ENCODE results near the gene CXXC1.
A peak's percentile ranks its signal among the peaks of the same experiment; 100 is the strongest.

- TF ChIP-seq MAX (IDR thresholded peaks at IDR 0.05), result peak; percentile 41; the same call in 1 of the 2 replicates
- TF ChIP-seq, protein P1, sequence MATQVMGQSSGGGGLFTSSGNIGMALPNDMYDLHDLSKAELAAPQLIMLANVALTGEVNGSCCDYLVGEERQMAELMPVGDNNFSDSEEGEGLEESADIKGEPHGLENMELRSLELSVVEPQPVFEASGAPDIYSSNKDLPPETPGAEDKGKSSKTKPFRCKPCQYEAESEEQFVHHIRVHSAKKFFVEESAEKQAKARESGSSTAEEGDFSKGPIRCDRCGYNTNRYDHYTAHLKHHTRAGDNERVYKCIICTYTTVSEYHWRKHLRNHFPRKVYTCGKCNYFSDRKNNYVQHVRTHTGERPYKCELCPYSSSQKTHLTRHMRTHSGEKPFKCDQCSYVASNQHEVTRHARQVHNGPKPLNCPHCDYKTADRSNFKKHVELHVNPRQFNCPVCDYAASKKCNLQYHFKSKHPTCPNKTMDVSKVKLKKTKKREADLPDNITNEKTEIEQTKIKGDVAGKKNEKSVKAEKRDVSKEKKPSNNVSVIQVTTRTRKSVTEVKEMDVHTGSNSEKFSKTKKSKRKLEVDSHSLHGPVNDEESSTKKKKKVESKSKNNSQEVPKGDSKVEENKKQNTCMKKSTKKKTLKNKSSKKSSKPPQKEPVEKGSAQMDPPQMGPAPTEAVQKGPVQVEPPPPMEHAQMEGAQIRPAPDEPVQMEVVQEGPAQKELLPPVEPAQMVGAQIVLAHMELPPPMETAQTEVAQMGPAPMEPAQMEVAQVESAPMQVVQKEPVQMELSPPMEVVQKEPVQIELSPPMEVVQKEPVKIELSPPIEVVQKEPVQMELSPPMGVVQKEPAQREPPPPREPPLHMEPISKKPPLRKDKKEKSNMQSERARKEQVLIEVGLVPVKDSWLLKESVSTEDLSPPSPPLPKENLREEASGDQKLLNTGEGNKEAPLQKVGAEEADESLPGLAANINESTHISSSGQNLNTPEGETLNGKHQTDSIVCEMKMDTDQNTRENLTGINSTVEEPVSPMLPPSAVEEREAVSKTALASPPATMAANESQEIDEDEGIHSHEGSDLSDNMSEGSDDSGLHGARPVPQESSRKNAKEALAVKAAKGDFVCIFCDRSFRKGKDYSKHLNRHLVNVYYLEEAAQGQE (IDR thresholded peaks at IDR 0.05; ENCODE audit: low read depth), result no peak
These were observed 20.4 kb upstream of the CXXC1 start for GRCh38 chr18:50307738-50308470.

Data from Ishikawa (cell line).